ENCODE results near the gene ZDHHC12. TPM values are rescaled to one million over a fixed set of nuclear protein-coding genes. Genes with fewer than 3 reads are reported as not detected.

ZDHHC12 gene
- total RNA-seq, 5 donors from 2014 or later (not counting 1 experiment from before 2014, with no cell fraction given) = 22.6 to 32.9 (median 31.4) TPM

DNA sequence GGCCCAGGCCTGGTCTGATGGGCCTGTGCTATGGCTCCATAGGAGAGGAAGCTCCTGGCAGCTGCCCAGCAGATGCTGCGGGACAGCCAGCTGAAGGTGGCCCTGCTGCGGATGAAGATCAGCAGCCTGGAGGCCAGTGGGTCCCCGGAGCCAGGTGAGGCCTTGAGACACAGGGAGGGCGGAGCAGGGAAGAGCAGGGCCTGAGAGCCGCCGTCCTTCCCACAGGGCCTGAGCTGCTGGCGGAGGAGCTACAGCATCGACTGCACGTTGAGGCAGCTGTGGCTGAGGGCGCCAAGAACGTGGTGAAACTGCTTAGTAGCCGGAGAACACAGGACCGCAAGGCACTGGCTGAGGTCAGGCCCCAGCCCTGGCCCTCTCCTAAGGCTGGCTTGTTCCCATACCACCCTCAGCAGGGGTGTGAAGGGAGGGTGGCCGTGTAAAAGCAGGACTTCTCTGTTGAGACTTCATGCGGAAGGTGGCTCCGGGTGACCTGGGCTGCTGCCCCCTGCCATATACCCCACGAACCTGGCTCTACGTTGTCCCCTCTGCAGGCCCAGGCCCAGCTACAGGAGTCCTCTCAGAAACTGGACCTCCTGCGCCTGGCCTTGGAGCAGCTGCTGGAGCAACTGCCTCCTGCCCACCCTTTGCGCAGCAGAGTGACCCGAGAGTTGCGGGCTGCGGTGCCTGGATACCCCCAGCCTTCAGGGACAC, 17.1 kb downstream of the ZDHHC12 start:
- no peaks in the 10 kb centered on the region for H3K27me3 Mint-ChIP-seq
- 92% methylated on average over 20 of the region's 23 CpGs for WGBS (ENCODE audit: insufficient coverage)
- no peak overlapping the region for H3K4me3 Mint-ChIP-seq
- POLR2A ChIA-PET = interaction anchor here in 1 of 2 donors (0.6 kb wide), 1 partner anchor 58 kb away, joined by 3 read pairs; no protein-coding TSS in a partner anchor
- H3K4me1 Mint-ChIP-seq = peaks cover 6 to 9% (median 7%) of the 10 kb centered on the region in 3 donors
- no peak overlapping the region for H3K27ac Mint-ChIP-seq
- no peaks in the 10 kb centered on the region for H3K36me3 Mint-ChIP-seq
- H3K9me3 ChIP-seq = no peaks in the 10 kb centered on the region
- DNase-seq (no peak), ATAC-seq (replicated peaks in 1 of 4) (no peak)
- peaks cover 0 to 15% of the 10 kb centered on the region in 2 experiments for H3K4me1 ChIP-seq (ENCODE audit: control insufficient read depth in 1 of 2, extremely low read depth in 1 of 2, insufficient read depth in 2 of 2, low read length in 2 of 2)
- H3K9me3 Mint-ChIP-seq = no peaks in the 10 kb centered on the region
- no peaks in the 10 kb centered on the region for H3K36me3 ChIP-seq (ENCODE audit: control insufficient read depth in 2 of 2, extremely low read depth in 1 of 2, insufficient read depth in 1 of 2, low read length in 1 of 2)
- H3K27ac ChIP-seq (ENCODE audit: low read length) = no peak overlapping the region
- CTCF ChIA-PET = interaction anchor here (0.5 to 0.9 kb wide), 2 partner anchors 21 to 214 kb away, joined by 5 to 8 read pairs; no protein-coding TSS in a partner anchor
- no peak overlapping the region for H3K4me3 ChIP-seq (ENCODE audit: control insufficient read depth in 1 of 2, extremely low read depth in 1 of 2, low read length in 1 of 2)
- no peaks in the 10 kb centered on the region for H3K27me3 ChIP-seq (replicated peaks in 1 of 2; ENCODE audit: control insufficient read depth in 2 of 2, extremely low read depth in 1 of 2, insufficient read depth in 2 of 2, low read length in 1 of 2)

DNA sequence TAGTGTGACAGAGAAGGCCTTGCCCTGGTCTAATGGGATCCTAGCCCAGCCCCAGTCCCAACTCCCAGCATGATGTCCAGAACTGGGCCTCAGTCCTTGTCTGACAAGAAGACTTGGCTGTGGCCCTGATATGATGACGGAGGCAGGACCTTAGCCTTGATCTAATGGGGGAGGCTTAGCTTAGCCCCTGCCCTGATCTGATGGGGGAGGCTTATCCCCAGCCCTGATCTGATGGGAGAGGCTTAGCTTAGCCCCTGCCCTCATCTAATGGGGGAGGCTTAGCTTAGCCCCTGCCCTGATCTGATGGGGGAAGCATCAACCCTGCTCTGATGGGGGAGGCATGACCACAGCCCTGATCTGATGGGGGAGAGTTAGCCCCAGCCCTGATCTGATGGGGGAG, 17.9 kb downstream of the ZDHHC12 start:
- ChIA-PET CTCF (interaction anchor here (0.6 to 0.9 kb wide), 2 partner anchors 42 to 215 kb away, joined by 3 to 5 read pairs; no protein-coding TSS in a partner anchor), POLR2A (interaction anchor here in 1 of 2 donors (0.6 kb wide), 1 partner anchor 59 kb away, joined by 3 read pairs; no protein-coding TSS in a partner anchor)
- H3K9me3 ChIP-seq = no peaks in the 10 kb centered on the region
- Mint-ChIP-seq H3K4me3 (no peak overlapping the region), H3K27ac (no peak overlapping the region), H3K9me3 (no peaks in the 10 kb centered on the region), H3K27me3 (no peaks in the 10 kb centered on the region), H3K36me3 (no peaks in the 10 kb centered on the region), H3K4me1 (peaks cover 11 to 15% (median 13%) of the 10 kb centered on the region in 3 donors)
- DNase-seq (no peak), ATAC-seq (replicated peaks in 1 of 4) (no peak)
- no peaks in the 10 kb centered on the region for H3K36me3 ChIP-seq (ENCODE audit: control insufficient read depth in 2 of 2, extremely low read depth in 1 of 2, insufficient read depth in 1 of 2, low read length in 1 of 2)
- H3K4me1 ChIP-seq (ENCODE audit: control insufficient read depth in 1 of 2, extremely low read depth in 1 of 2, insufficient read depth in 2 of 2, low read length in 2 of 2) = peaks cover 0 to 21% of the 10 kb centered on the region in 2 experiments
- no peaks in the 10 kb centered on the region for H3K27me3 ChIP-seq (replicated peaks in 1 of 2; ENCODE audit: control insufficient read depth in 2 of 2, extremely low read depth in 1 of 2, insufficient read depth in 2 of 2, low read length in 1 of 2)
- WGBS (ENCODE audit: insufficient coverage) = 100% methylated on average over 1 of the region's 1 CpG
- no peak overlapping the region for H3K4me3 ChIP-seq (ENCODE audit: control insufficient read depth in 1 of 2, extremely low read depth in 1 of 2, low read length in 1 of 2)
- H3K27ac ChIP-seq (ENCODE audit: low read length) = no peak overlapping the region

DNA sequence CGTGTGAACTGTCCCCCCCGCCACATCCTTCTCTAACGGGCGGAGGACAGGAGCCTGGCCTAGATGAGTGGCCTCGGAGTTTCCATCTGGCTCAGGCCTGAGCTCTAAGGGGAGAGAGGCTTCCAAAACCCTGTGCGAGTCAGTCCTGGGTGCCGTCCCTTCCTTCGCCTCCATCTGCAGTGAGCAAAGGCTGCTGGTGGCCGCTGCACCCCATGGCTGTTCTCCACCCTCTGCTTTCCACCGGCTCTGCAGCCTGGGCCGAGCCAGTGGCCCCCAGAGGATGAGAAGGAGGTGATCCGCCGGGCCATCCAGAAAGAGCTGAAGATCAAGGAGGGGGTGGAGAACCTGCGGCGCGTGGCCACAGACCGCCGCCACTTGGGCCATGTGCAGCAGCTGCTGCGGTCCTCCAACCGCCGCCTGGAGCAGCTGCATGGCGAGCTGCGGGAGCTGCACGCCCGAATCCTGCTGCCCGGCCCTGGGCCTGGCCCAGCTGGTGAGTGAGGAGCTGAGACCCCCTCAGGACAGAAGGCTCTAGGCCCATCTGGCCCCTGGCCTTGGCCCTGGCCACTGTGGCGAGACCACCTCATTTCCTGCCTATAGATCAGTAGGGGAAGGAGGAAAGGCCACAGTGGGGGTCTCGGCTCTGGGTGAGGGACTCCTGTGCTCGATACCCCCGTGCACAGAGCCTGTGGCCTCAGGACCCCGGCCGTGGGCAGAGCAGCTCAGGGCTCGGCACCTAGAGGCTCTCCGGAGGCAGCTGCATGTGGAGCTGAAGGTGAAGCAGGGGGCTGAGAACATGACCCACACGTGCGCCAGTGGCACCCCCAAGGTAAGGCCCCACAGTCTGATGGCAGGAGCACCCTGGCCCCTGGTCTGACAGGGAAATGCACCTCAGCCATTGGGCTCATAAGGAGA, 18.6 kb downstream of the ZDHHC12 start:
- H3K27ac Mint-ChIP-seq = no peak overlapping the region
- Histone ChIP-seq H3K9me3 (no peaks in the 10 kb centered on the region), H3K4me3 (ENCODE audit: control insufficient read depth in 1 of 2, extremely low read depth in 1 of 2, low read length in 1 of 2) (no peak overlapping the region), H3K4me1 (ENCODE audit: control insufficient read depth in 1 of 2, extremely low read depth in 1 of 2, insufficient read depth in 2 of 2, low read length in 2 of 2) (peaks cover 0 to 21% of the 10 kb centered on the region in 2 experiments), H3K27me3 (replicated peaks in 1 of 2; ENCODE audit: control insufficient read depth in 2 of 2, extremely low read depth in 1 of 2, insufficient read depth in 2 of 2, low read length in 1 of 2) (no peaks in the 10 kb centered on the region), H3K27ac (ENCODE audit: low read length) (no peak overlapping the region), H3K36me3 (ENCODE audit: control insufficient read depth in 2 of 2, extremely low read depth in 1 of 2, insufficient read depth in 1 of 2, low read length in 1 of 2) (no peaks in the 10 kb centered on the region)
- ChIA-PET POLR2A (no interaction called here), CTCF (interaction anchor here (0.6 to 0.9 kb wide), 2 partner anchors 43 to 216 kb away, joined by 3 to 5 read pairs; no protein-coding TSS in a partner anchor)
- no peaks in the 10 kb centered on the region for H3K36me3 Mint-ChIP-seq
- ATAC-seq (replicated peaks in 1 of 4) = no peak
- H3K27me3 Mint-ChIP-seq = no peaks in the 10 kb centered on the region
- WGBS (ENCODE audit: insufficient coverage) = 92% methylated on average over 30 of the region's 36 CpGs
- H3K4me3 Mint-ChIP-seq = no peak overlapping the region
- peaks cover 11 to 15% (median 13%) of the 10 kb centered on the region in 3 donors for H3K4me1 Mint-ChIP-seq
- no peak for DNase-seq
- no peaks in the 10 kb centered on the region for H3K9me3 Mint-ChIP-seq

DNA sequence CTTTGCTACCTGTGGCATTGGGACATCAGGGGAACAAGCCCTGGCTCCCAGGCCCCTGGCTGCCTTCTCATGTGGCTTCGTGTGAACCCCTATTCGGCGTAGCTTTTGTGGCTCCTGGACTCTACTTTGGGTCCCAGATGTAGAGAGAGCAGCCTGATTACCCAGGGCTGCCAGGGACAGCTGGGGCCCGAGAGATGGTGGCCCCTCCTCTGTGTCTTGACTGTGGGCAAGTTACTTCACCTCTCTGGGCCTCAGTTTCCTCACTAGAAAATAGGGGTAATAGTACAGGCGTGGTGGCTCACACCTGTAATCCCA, 19.6 kb downstream of the ZDHHC12 start:
- no peak overlapping the region for H3K27ac ChIP-seq (ENCODE audit: low read length)
- ChIA-PET POLR2A (no interaction called here), CTCF (interaction anchor here in 1 of 2 donors (0.7 kb wide), 1 partner anchor 8 kb away, joined by 3 read pairs; no protein-coding TSS in a partner anchor)
- Mint-ChIP-seq H3K4me3 (peak overlapping the region; percentile 21 to 85 (median 28)), H3K27ac (no peak overlapping the region), H3K4me1 (peaks cover 11 to 15% (median 13%) of the 10 kb centered on the region in 3 donors), H3K9me3 (no peaks in the 10 kb centered on the region), H3K27me3 (no peaks in the 10 kb centered on the region), H3K36me3 (no peaks in the 10 kb centered on the region)
- H3K36me3 ChIP-seq (ENCODE audit: control insufficient read depth in 2 of 2, extremely low read depth in 1 of 2, insufficient read depth in 1 of 2, low read length in 1 of 2) = no peaks in the 10 kb centered on the region
- no peak for DNase-seq
- 98% methylated on average over 4 of the region's 5 CpGs for WGBS (ENCODE audit: insufficient coverage)
- H3K27me3 ChIP-seq (replicated peaks in 1 of 2; ENCODE audit: control insufficient read depth in 2 of 2, extremely low read depth in 1 of 2, insufficient read depth in 2 of 2, low read length in 1 of 2) = no peaks in the 10 kb centered on the region
- no peak for ATAC-seq (replicated peaks in 1 of 4)
- H3K9me3 ChIP-seq = no peaks in the 10 kb centered on the region
- peaks cover 0 to 21% of the 10 kb centered on the region in 2 experiments for H3K4me1 ChIP-seq (ENCODE audit: control insufficient read depth in 1 of 2, extremely low read depth in 1 of 2, insufficient read depth in 2 of 2, low read length in 2 of 2)
- H3K4me3 ChIP-seq (ENCODE audit: control insufficient read depth in 1 of 2, extremely low read depth in 1 of 2, low read length in 1 of 2) = no peak overlapping the region

DNA sequence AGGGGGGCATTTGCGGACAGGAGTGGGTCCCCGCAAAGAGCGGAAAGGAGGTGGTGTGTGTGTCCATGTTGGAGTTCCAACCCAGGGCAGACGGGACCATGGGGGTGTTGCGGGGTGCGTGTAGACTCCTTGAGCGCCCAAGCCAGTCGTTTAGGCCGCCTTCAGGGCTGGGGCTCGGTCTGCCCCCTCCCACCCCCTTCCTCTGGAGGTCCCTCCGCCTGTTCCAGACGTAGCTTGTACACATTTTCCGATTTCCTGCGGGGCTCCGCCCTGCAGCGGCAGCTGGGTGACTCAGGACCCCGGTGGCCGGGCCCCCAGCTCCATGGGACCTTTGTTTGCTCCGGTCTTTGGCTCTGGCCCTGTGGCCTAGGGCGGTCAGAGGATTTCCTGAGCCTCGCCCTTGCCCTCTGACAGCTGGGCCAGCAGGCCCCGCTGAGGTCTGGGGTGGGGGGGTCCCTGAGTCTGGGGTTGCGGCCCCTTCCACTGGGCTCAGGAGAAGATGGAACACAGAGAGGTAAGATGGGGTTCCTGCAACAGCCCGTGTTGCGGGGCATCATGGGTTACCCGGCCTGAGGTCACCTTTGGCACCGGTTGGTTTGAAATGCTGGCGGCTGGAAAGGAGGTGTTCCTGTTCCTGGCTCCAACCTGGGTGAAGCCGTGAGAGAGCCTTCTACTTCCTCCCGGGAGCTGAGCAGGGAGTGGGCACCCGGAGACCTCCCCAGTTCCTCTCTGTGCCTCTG, 20.1 kb downstream of the ZDHHC12 start:
- POLR2A ChIA-PET = no interaction called here
- Histone ChIP-seq H3K9me3 (no peaks in the 10 kb centered on the region), H3K36me3 (ENCODE audit: control insufficient read depth in 2 of 2, extremely low read depth in 1 of 2, insufficient read depth in 1 of 2, low read length in 1 of 2) (no peaks in the 10 kb centered on the region), H3K4me1 (ENCODE audit: control insufficient read depth in 1 of 2, extremely low read depth in 1 of 2, insufficient read depth in 2 of 2, low read length in 2 of 2) (peaks cover 0 to 21% of the 10 kb centered on the region in 2 experiments), H3K27me3 (replicated peaks in 1 of 2; ENCODE audit: control insufficient read depth in 2 of 2, extremely low read depth in 1 of 2, insufficient read depth in 2 of 2, low read length in 1 of 2) (no peaks in the 10 kb centered on the region), H3K27ac (ENCODE audit: low read length) (no peak overlapping the region), H3K4me3 (ENCODE audit: control insufficient read depth in 1 of 2, extremely low read depth in 1 of 2, low read length in 1 of 2) (peak overlapping the region in 1 of 2 donors; percentile 75)
- no peak for ATAC-seq (replicated peaks in 1 of 4)
- no peaks in the 10 kb centered on the region for H3K36me3 Mint-ChIP-seq
- DNase-seq = no peak
- peak overlapping the region; percentile 55 for H3K27ac Mint-ChIP-seq
- peaks cover 11 to 15% (median 13%) of the 10 kb centered on the region in 3 donors for H3K4me1 Mint-ChIP-seq
- H3K9me3 Mint-ChIP-seq = no peaks in the 10 kb centered on the region
- 89% methylated on average over 20 of the region's 31 CpGs for WGBS (ENCODE audit: insufficient coverage)
- H3K27me3 Mint-ChIP-seq = no peaks in the 10 kb centered on the region
- H3K4me3 Mint-ChIP-seq = peak overlapping the region; percentile 73 to 85 (median 77)
- CTCF ChIA-PET = interaction anchor here (0.6 to 0.7 kb wide), 5 partner anchors 65 to 498 kb away, joined by 3 to 10 read pairs (median 6); no protein-coding TSS in a partner anchor
